ENCODE data around the gene RAD21L1.

Gene RAD21L1

DNA sequence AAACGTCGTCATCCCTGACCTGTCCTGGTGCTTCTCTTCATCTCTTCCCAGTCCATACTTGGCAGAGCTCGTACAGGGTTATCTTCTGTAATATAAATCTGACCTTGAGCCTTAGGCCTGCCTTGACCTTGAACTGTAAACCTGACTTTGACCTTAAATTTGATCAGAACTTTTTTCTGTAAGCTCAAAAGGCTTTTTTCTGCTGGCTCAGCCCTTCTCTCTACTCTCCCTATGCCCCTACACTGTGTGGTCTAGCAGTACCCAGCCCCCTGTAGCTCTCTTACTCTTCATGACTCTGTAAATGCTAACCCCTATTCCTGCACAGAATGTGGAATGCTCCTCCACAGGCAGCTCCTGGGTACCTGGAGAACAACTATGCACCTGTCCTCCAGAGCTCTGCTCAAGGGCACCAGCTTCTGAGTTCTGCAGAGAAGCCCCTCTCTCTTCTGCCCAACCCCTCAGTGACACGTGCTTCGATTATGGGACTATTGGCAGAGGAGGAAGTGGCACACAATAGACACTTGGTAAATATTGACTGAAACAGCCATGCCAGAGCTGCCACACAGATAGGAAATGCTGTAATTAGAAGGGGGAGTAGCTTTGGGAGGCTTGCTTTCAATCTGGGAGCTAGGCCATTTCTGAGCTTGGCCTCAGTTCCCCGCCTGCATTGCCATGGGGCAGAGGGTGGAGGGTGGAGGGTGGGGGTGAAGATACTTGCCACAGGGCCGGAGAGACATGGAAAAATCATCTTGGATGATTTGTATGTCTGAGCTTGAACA is 55.6 kb downstream of the RAD21L1 start:
- TF ChIP-seq, protein P1, sequence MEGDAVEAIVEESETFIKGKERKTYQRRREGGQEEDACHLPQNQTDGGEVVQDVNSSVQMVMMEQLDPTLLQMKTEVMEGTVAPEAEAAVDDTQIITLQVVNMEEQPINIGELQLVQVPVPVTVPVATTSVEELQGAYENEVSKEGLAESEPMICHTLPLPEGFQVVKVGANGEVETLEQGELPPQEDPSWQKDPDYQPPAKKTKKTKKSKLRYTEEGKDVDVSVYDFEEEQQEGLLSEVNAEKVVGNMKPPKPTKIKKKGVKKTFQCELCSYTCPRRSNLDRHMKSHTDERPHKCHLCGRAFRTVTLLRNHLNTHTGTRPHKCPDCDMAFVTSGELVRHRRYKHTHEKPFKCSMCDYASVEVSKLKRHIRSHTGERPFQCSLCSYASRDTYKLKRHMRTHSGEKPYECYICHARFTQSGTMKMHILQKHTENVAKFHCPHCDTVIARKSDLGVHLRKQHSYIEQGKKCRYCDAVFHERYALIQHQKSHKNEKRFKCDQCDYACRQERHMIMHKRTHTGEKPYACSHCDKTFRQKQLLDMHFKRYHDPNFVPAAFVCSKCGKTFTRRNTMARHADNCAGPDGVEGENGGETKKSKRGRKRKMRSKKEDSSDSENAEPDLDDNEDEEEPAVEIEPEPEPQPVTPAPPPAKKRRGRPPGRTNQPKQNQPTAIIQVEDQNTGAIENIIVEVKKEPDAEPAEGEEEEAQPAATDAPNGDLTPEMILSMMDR (conservative IDR thresholded peaks at IDR 0.05; ENCODE audit: control insufficient read depth, insufficient read depth, low read depth, low read length): no peak
- no peak overlapping the region for H3K4me3 ChIP-seq (ENCODE audit: control insufficient read depth, low read depth, low read length)
- no peak for DNase-seq (ENCODE audit: low read depth)

DNA sequence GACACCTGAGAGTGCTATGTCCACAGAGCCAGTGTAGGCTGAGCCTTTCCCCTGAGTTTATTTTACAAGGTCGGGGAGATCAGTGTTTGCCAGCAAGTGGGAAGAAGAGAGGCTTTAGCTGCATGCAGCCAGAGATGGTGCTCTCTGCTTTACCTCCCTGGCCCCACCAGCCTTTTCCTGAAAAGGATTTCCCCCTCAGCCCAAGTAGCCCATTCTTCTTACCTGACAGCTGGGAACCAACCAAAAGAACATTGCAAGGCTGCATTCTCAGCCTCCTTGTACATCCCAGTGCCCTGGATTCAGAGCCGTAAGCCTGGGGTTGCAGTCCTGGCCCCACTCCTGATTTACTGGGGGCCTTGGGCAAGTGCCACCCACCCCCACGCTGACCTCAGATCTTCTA is 57.1 kb downstream of the RAD21L1 start:
- H3K4me3 ChIP-seq (ENCODE audit: control insufficient read depth, low read depth, low read length): no peak overlapping the region
- TF ChIP-seq, protein P1 (conservative IDR thresholded peaks at IDR 0.05; ENCODE audit: control insufficient read depth, insufficient read depth, low read depth, low read length): no peak
- DNase-seq (ENCODE audit: low read depth): no peak

DNA sequence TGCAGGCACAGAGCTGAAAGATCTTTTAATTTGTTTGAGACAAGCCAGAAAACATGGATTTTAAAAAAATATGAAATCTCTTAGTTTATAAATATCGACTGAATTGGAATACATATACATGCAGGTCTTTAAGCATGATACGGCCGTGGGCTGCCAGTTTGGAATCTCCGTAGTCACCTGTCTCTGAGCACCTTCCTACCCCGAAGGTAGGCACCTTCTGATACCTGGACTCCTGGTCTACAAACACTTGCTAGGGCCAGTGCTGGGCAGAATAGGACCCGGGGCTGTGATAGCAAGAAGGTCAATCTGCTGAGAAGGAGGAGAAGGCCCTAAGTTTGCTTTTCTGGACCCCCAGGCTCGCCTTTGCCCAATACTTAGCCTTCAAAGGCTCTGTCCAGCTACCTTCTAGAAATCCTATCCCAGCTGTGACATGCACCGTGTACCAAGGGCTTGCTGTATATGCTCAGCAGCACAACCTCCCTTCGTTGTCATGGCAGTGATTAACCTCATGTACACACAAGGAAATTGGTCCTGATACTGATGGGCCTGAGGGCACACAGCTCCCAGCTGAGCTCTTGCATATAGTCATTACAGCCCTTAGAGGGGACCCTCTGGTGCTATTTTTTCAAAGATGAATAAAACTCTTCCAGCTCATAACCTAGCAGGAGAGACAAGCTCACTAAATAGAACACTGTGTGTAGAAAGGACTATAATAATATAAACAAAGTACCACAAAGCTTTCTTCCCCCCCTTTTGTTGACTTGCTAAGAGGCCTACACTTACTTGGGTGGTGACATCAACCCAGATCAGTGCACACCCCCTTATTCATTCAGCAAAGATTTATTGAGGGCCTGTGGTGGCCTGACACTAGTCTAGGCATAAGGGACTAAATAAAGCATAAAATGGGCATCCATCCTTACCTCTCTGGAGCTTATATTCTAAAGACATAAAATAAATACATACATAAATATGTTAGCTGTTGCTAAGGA is 58.0 kb downstream of the RAD21L1 start:
- DNase-seq (ENCODE audit: low read depth): no peak
- TF ChIP-seq, protein P1 (conservative IDR thresholded peaks at IDR 0.05; ENCODE audit: control insufficient read depth, insufficient read depth, low read depth, low read length): no peak
- H3K4me3 ChIP-seq (ENCODE audit: control insufficient read depth, low read depth, low read length): no peak overlapping the region

DNA sequence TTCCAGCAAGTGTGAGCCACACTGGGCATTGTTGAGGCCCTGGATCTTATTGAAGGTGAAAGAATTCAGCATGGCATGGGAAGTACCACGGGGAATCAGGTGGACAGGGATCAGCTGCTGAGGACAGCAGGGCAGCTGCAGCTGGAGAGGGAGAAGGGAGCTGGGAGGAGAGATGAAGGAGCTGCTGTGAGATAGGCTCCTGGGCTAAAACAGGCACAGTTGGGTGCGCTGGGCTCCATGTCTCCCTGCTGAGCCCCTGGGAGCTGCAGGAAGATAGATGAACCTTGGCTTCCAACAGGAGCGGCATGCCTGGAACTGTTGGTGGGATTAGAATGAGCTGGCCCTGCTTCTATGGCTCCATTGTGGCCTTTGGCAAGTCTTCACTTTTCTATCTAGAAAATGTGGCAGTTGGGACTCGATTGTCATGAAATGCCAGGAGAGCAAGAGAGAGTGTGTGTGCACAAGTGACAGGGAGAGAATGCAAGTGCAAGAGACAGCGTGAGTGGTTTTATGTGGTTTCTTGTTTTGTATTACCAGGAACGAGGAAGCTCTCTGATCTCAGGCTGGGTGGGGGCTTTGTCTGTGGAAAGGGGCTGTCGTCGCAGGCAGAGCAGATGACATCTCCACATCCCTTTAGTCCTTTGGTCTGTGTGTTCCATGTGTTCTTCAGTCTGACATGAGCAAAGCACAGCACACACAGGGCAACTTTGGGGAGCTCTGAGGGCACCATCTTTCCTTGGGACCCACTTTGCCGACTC is 60.6 kb downstream of the RAD21L1 start:
- DNase-seq (ENCODE audit: low read depth): no peak
- no peak overlapping the region for H3K4me3 ChIP-seq (ENCODE audit: control insufficient read depth, low read depth, low read length)
- TF ChIP-seq, protein P1 (conservative IDR thresholded peaks at IDR 0.05; ENCODE audit: control insufficient read depth, insufficient read depth, low read depth, low read length): no peak

DNA sequence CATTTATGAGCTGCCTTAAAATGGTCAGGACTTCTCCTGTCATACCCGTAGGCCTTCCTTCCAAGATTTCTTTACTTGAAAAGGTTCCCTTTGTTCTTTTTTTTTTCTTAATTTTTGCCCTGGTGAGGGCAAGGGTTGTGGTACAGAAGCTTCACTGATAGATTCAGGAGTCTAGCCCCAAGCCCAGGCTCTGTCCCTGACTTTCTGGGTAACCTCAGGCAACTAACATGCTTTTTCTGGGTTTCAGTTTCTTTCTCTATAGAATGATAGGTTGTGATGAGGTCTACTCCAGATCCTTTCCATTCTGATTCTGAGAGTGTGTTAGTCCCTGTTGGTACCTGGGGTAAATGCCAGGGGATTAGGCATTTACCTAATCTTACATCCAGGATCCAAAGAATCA is 61.5 kb downstream of the RAD21L1 start:
- no peak for DNase-seq (ENCODE audit: low read depth)
- H3K4me3 ChIP-seq (ENCODE audit: control insufficient read depth, low read depth, low read length): no peak overlapping the region
- TF ChIP-seq, protein P1 (conservative IDR thresholded peaks at IDR 0.05; ENCODE audit: control insufficient read depth, insufficient read depth, low read depth, low read length): no peak

Measured in fibroblast of mammary gland (primary cell).